K562 (cell line): ENCODE measurements around the gene PUS3. TPM values are rescaled to one million over a fixed set of nuclear protein-coding genes. Genes with fewer than 3 reads are reported as not detected.

ENCODE experiments used
- ATF2 ChIP-seq: sonication (generic); formaldehyde crosslinking; IDR thresholded peaks from 2 replicates; pipeline ENCODE4 v1.8.1; 2022; ENCODE audit warnings: missing genetic modification reagents
- BCL6 ChIP-seq: fragments of 250-450 bp; sonication (Bioruptor Pico); IDR thresholded peaks from 2 replicates; pipeline ENCODE4 v1.4.0; 2020
- CAMTA2 ChIP-seq: fragments of 250-450 bp; sonication (Bioruptor Pico); conservative IDR thresholded peaks from 2 replicates; pipeline ENCODE4 v1.5.1; 2022
- CHCHD3 ChIP-seq: fragments of 250-450 bp; sonication (Bioruptor Pico); IDR thresholded peaks from 2 replicates; pipeline ENCODE4 v2.1.2; 2022; ENCODE audit warnings: mild to moderate bottlenecking
- CHD4 ChIP-seq: fragments of 200-600 bp; sonication (generic); IDR thresholded peaks from 3 replicates; pipeline ENCODE4 v1.6.1; 2012; ENCODE audit warnings: low read depth, mild to moderate bottlenecking, mixed read lengths, low read length, inconsistent platforms; ENCODE audit not compliant: insufficient read depth, insufficient replicate concordance, poor library complexity, severe bottlenecking
- COPS2 ChIP-seq: fragments of 450-650 bp; conservative IDR thresholded peaks from 2 replicates; pipeline ENCODE4 v1.6.1; 2016; ENCODE audit warnings: mild to moderate bottlenecking, moderate library complexity
- ELK1 ChIP-seq: sonication (generic); formaldehyde crosslinking; IDR thresholded peaks from 2 replicates; pipeline ENCODE4 v1.8.1; 2022; ENCODE audit warnings: missing genetic modification reagents
- GTF2B ChIP-seq: IDR thresholded peaks from 2 replicates; pipeline ENCODE4 v1.6.1; 2011; ENCODE audit not compliant: insufficient read length; ENCODE audit errors: extremely low read depth
- HNRNPH1 ChIP-seq: fragments of 200-400 bp; formaldehyde crosslinking; optimal IDR thresholded peaks from 2 replicates; pipeline ENCODE3; 2017; ENCODE audit warnings: low read depth, mild to moderate bottlenecking, low read length, moderate library complexity
- HNRNPL ChIP-seq: fragments of 200-400 bp; formaldehyde crosslinking; IDR thresholded peaks from 2 replicates; pipeline ENCODE4 v1.6.1; 2017; ENCODE audit warnings: low read depth, mild to moderate bottlenecking, low read length
- MAX ChIP-seq: sonication (generic); formaldehyde crosslinking; IDR thresholded peaks from 2 replicates; pipeline ENCODE4 v1.9.0; 2022; ENCODE audit warnings: mild to moderate bottlenecking, missing genetic modification reagents
- MLX ChIP-seq, 2 experiments: fragments of 450-650 bp in 1 of 2; sonication (generic) in 1 of 2; formaldehyde crosslinking; conservative IDR thresholded peaks; 2 replicates each; pipeline versions ENCODE4 v1.4.0 to v1.8.1; 2020 to 2022; ENCODE audit warnings: mild to moderate bottlenecking in 1 of 2, missing genetic modification reagents in 1 of 2
- PKNOX1 ChIP-seq: fragments of 450-650 bp; IDR thresholded peaks from 2 replicates; pipeline ENCODE4 v1.6.1; 2016
- PREB ChIP-seq: sonication (generic); formaldehyde crosslinking; IDR thresholded peaks from 2 replicates; pipeline ENCODE4 v1.8.1; 2023; ENCODE audit warnings: mild to moderate bottlenecking, missing genetic modification reagents
- SAFB ChIP-seq: fragments of 200-400 bp; formaldehyde crosslinking; IDR thresholded peaks from 2 replicates; pipeline ENCODE4 v1.6.1; 2017; ENCODE audit warnings: low read depth, low read length, borderline replicate concordance
- TBP ChIP-seq: optimal IDR thresholded peaks from 2 replicates; pipeline ENCODE3; 2011; ENCODE audit warnings: low read depth, low read length, improper control_type of control experiment
- ZNF354B ChIP-seq: fragments of 250-450 bp; sonication (Bioruptor Pico); IDR thresholded peaks from 2 replicates; pipeline ENCODE4 v1.4.0; 2020
- ZNF449 ChIP-seq: fragments of 250-450 bp; sonication (Bioruptor Pico); IDR thresholded peaks from 2 replicates; pipeline ENCODE4 v1.8.0; 2022; ENCODE audit warnings: moderate library complexity, mild to moderate bottlenecking, inconsistent platforms
- ZNF79 ChIP-seq: fragments of 250-450 bp; sonication (Bioruptor Pico); IDR thresholded peaks from 2 replicates; pipeline ENCODE4 v1.4.0; 2020; ENCODE audit warnings: low read depth, mild to moderate bottlenecking, moderate library complexity
- polyA plus RNA-seq, 8 experiments: library from polyadenylated mRNA; depleted of rRNA in 4 of 8; stranded (reverse) in 5 of 8; unstranded in 3 of 8; fragments of >200 nt; fragmentation: Nextera tagmentation in 2 of 8; fragmentation: Illumina TruSeq in 1 of 8; extraction: Ambion mirVana in 2 of 8; extraction: Trizol in 1 of 8; gene quantifications; 2 replicates each; pipeline versions ENCODE4 v1.2.1 to v1.2.3, GENCODE V29; 2011 to 2014; ENCODE audit warnings: inconsistent platforms in 1 of 8, missing spikeins in 1 of 8
- total RNA-seq, 7 experiments: library from RNA; depleted of rRNA in 6 of 7; stranded (reverse); fragments of >200 nt in 6 of 7; fragmentation: Illumina TruSeq in 2 of 7; extraction: Trizol in 2 of 7; gene quantifications; 2 replicates each; pipeline versions ENCODE4 v1.2.1 to v1.2.3, GENCODE V29; 2011 to 2021; ENCODE audit warnings: low replicate concordance in 1 of 7

Gene PUS3
- total and polyA plus RNA-seq, 9 of the 15 experiments (the other 6 are each of a cell fraction or from before 2014, with no cell fraction given): 16.5 to 49.2 (median 35.9) TPM

- TF ChIP-seq HNRNPL: no peak
- TF ChIP-seq ELK1: no peak
- TF ChIP-seq CAMTA2 (CRISPR knock-in tag): no peak
- no peak for TF ChIP-seq MAX
- no peak for TF ChIP-seq ZNF79 (CRISPR knock-in tag)
- TF ChIP-seq HNRNPH1: no peak
- no peak for TF ChIP-seq ATF2 (CRISPR knock-in tag)
- TF ChIP-seq ZNF354B (CRISPR knock-in tag): no peak
- TF ChIP-seq PKNOX1: peak; percentile 35; the same call in 1 of the 2 replicates
- no peak for TF ChIP-seq SAFB
- no peak for TF ChIP-seq GTF2B
- 0 out of 2 replicates have a peak, but pooled peaks have one; percentile 67 for TF ChIP-seq CHCHD3
- TF ChIP-seq TBP: peak; percentile 42
- TF ChIP-seq PREB: no peak
- TF ChIP-seq COPS2: no peak
- TF ChIP-seq CHD4: no peak
- TF ChIP-seq BCL6 (CRISPR knock-in tag): no peak
- no peak for TF ChIP-seq MLX (CRISPR knock-in tag; conservative IDR thresholded peaks at IDR 0.05)
- TF ChIP-seq ZNF449: 0 out of 2 replicates have a peak, but pooled peaks have one; percentile 18
These were observed at the start of gene PUS3 (continued) for GRCh38 chr11:125902927-125903710.
